SU-DHL-6 (cell line): ENCODE results near the gene STAC.

Experiments
- EZH2phosphoT487 ChIP-seq: fragments of 200-600 bp; sonication (generic), shearing (Covaris generic); conservative IDR thresholded peaks from 2 replicates; pipeline ENCODE4 v1.6.1; 2018; ENCODE audit warnings: mild to moderate bottlenecking, antibody characterized with exemption, low read length, moderate library complexity, mixed read lengths
- TF ChIP-seq, protein P1 (sequence below): fragments of 200-600 bp; sonication (generic); IDR thresholded peaks from one replicate; pipeline ENCODE4 v1.5.1; 2017; ENCODE audit warnings: antibody characterized with exemption, mild to moderate bottlenecking, low read length, moderate library complexity; ENCODE audit not compliant: insufficient read depth, poor library complexity, severe bottlenecking

- TF ChIP-seq, protein P1, sequence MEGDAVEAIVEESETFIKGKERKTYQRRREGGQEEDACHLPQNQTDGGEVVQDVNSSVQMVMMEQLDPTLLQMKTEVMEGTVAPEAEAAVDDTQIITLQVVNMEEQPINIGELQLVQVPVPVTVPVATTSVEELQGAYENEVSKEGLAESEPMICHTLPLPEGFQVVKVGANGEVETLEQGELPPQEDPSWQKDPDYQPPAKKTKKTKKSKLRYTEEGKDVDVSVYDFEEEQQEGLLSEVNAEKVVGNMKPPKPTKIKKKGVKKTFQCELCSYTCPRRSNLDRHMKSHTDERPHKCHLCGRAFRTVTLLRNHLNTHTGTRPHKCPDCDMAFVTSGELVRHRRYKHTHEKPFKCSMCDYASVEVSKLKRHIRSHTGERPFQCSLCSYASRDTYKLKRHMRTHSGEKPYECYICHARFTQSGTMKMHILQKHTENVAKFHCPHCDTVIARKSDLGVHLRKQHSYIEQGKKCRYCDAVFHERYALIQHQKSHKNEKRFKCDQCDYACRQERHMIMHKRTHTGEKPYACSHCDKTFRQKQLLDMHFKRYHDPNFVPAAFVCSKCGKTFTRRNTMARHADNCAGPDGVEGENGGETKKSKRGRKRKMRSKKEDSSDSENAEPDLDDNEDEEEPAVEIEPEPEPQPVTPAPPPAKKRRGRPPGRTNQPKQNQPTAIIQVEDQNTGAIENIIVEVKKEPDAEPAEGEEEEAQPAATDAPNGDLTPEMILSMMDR, result no peak
- TF ChIP-seq EZH2phosphoT487, result no peak
Observed at GRCh38 chr3:36409862-36410261, 29.6 kb downstream of the STAC start.
